NCI-H1930 (cell line): ENCODE measurements around the gene C9orf50.
"Not testable (repeated sequence)": the region's sequence is repeated elsewhere in the genome, so short reads cannot be mapped to it uniquely, and the experiment has no call there.

Experiments
- DNase-seq, 2 experiments: peaks; one replicate each; lab custom pipeline; 2025; lab: John Stamatoyannopoulos, UW

Gene C9orf50

DNA sequence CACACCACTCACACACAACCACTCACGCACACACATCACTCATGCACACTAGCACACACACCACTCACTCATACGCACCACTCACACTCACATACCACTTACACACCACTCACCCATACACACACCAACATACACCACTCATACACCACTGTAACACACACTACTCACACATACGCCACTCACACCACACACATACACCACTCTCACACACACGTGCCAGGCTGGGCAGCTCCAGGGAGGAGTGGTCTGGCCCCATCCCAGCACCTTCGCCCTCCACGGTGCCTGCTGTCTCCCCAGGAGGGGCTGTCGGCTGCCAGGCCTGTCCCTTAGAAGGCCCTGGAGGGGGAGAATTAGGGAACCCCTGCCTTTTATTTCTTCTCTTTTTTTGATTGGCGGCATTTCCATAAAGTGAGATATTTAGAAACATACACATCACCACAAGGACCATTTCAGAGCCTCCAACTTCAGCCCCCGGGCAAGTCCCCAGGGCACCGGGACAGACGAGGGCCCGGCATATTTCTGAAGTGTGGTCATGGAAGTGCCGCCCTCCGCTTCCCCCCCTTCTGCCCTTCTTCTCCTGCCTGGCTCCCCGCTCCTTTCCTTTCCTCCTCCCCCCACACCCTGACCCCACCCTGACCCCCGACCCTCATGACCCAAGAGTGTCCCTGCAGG is 27.3 kb upstream of the C9orf50 start:
- DNase-seq: no peak

DNA sequence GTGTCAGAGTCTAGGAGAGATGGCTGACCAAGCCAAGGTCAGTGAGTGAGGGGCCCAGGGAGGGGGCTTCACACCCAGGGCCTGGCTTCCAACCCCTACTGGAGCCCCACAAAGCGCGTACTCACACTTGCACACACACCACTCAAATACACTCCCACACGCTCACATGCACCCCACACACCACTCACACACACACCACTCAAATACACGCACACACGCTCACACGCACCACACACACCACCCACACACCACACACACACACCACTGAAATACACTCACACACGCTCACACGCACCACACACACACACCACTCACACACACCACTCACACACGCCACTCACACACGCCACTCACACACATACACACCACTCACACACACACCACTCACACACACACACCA is 26.7 kb upstream of the C9orf50 start:
- no peak for DNase-seq

DNA sequence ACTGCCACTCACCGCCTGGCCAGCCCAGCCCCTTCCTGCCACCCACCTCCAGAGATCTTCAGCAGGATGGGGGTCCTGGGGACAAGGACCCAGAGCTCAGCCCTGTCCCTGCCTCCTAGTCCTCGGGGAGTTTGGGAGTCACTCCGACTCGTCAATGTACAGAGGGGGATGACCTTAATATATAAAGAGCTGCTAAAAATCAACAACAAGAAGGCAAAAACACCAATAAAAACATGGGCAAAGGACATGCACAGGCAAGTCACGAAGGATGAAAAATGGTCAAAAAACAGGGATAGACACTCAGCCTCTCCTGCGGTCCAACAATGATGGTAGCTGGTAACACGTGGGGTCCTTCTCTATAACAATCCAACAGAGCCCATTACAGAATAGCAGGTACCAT is 25.8 kb upstream of the C9orf50 start:
- no peak for DNase-seq

DNA sequence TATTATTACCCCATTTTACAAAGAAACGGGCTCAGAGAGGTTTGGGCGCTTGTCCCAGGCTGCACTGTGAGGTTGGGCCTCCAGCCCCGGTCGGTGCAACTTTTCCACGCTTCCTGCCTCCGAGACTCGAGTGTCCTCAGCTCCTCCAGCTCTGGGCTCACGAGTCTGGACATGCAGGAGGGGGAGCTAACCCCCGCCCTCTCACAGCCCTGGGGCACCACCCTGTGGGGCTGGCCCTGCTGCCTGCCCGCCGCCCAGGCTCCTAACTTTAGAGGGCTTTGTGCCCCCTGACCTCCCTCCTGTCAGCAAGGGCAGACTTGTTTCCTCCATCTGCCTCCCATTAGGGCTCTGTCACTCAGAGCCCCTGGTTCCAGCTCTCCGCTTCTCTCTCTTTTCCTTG is 25.4 kb upstream of the C9orf50 start:
- DNase-seq: no peak

DNA sequence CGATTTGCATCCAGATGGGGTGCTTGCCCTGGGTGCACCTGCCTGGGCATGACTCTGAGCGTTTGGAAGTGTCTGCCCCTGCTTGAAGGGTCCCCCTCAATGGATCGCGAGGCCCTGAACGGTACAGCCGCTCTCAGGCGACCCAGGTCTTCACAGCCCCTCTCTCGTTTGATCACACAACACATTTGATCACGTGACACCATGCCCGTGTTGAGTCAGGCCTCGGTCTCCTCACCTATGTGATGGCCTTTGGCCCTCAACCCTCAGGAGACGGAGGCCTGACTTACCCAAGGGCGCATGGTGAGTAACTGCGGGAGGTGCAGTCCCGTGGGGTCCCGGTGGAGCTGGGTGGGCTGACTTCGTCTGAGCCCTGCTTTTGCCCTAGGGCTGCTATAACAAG is 24.0 kb upstream of the C9orf50 start:
- no peak for DNase-seq

DNA sequence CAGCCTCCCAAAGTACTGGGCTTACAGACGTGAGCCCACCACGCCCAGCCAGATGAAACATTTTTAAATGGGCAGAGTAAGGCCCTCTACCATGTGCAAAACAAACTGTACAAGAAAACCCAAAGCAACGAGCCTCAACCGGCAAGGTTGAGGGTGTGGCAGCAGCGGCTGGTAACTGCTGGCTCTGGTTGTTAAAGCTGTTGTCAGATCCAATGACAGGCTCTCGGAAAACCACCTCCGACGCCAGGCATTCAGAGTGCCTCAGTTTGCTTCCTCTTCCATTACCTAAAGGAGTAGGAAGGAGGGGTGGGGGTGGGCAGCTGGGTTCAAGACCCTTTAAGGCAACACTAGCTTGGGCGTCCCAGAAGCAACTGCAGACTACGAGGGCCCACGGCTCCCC is 23.5 kb upstream of the C9orf50 start:
- DNase-seq: no peak

DNA sequence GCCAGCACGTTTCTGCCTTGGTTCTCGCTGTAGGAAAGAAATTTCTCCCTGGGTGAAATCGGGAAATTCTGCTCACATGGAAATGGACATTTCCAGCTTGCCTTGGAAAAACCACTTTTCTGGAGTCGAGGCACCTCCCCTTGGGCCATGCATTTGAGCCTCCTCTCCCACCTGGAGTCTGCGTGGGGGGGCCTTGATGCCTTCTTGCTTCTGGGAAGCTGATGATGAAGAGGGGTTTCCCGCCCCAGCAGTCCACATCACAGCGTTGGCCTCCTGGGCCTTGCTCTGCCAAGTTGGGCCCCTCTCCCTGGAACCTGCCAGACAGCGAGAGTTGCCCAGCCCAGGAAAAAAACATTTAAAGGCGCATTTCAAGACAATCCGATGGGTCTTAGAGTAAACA is 22.8 kb upstream of the C9orf50 start:
- DNase-seq: no peak

DNA sequence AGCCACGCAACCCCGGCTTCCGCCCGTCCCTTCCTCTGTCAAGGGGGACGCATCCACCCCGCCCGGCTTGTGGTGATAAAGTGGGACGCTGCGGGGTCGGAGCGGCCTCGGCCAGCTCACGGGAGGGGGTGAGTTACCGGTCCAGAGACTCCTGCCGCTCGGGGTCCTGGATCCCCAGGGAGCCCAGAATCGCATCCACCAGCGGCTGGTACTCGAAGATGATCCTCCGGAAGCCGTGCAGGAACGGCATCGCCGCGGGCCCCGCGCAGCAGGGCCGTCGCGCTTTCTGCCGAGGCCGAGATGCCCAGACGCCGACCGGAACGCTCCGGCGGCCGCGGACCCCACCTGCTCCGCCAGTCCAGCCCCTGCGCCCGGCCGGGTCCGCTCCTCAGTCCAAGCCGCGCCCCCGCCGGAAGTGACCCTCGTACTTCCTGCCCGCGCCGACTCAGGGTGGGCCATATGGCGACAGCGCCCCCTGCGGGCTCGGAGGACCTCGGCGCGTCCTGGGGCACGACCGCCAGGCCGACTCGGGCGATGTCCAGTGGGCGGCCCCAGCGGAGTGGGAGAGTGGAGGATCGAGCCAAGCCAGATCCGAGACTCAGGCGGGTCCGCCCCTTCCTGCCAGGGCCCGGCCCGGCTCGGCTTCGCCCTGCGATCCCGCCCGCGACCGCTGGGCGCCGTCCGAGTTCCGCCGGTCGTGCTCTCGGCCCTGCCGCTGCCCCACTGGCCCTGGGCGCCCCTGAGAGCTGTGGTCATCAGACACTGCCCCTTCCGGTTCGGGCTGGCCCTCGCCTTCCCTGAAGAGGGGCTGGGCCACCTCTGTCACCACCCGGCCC is 21.1 kb upstream of the C9orf50 start, which contains the start of gene ASB6:
Gene ASB6, minus strand, starts transcription at position 402 of the 836 bp plus-strand sequence. Its CDS starts 152 bp downstream, at position 250.
- DNase-seq: peak; percentile 83 to 91

DNA sequence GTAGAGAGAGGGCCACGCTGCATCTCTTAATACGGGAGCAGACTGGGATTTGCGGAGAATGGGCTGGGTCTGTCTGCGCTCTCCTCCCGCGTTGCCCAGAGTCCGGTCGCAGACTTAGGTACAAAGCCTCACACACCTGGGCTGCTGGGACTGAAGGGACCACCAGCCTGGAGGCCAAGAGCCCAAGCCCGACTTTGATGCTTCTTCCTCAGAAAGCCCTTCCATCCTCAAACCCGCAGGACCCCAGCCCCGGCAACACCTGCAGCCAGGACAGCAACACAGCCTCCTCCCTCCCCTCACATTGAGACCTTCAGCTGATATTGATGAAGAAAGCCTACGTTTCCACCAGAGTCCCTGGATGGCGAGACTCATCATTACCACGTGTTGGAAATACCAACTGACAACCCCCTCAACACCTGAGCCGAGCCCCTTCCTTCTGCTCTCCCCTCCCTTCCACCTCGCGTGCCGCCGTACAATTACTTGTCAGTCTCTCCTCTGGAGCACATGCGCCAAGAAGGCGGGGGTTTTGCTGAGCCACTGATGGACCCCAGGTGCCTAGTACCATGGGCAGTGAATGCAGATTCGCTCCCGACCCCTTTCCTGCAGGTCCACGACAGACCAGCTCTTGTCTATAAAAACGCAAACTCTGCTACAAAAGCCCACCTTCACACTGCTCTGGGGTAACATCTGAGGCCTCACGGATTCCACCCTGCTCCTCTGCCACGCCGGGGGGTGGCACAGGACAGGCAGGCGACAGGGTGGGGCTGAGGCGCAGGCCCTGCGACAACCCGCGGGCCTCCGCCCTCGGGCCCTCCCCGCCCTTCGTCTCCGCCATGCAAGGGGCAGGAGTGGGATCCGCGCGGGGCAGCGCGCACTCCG is 20.2 kb upstream of the C9orf50 start:
- DNase-seq: no peak

DNA sequence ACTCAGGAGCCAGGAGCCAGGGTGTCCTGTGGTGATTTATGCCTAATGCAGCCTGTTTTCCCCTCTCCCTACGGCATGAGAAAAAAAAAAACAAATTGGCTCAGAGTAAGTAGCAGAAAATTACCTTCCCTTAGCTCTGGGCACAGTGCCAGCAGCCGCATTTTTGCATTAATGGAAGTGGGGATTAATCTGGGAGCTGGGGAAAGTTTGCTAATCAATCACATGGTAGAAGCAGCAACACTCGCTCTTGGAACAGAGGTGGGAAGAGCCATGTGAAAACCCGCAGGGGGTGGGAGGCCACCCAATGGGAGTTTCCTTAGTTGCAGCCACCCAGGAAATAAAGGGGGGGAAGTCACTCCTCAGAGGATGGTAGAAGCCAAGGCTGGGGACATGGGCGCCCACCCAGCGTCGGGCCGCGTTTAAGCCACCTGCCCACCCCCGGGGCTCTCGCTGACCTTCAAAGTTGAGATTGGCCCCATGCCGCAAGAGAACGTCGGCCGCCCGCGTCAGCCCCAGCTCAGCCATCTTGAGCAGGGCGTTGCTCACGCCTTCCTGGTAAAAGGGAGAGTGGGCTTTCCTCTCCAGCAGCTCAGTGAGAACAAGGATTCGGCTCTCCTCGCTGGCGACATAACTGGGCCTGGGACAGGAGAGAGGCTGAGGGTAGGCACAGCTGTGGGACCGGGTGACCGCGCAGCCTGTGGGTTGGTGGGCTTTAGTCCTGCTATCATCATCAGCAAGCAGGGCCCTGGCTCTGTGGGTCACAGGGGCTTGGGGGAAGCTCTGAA is 19.4 kb upstream of the C9orf50 start:
- no peak for DNase-seq

DNA sequence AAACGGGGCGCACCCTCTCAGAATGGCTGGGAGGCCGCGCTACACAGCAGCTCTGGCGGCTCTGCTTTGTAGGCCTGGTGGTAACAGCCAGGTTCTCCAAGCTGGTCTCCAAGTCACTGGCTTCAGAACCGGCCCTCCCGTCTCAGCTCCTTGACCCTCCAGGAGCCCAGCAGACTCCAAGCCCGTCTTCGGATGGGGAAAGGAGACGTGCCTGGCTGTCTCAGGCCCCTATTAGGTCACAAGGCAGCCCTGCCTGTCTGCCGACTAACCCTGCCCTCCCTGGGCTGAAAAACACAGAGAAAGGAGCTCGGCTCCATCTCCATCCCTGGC is 18.8 kb upstream of the C9orf50 start:
- no peak for DNase-seq

DNA sequence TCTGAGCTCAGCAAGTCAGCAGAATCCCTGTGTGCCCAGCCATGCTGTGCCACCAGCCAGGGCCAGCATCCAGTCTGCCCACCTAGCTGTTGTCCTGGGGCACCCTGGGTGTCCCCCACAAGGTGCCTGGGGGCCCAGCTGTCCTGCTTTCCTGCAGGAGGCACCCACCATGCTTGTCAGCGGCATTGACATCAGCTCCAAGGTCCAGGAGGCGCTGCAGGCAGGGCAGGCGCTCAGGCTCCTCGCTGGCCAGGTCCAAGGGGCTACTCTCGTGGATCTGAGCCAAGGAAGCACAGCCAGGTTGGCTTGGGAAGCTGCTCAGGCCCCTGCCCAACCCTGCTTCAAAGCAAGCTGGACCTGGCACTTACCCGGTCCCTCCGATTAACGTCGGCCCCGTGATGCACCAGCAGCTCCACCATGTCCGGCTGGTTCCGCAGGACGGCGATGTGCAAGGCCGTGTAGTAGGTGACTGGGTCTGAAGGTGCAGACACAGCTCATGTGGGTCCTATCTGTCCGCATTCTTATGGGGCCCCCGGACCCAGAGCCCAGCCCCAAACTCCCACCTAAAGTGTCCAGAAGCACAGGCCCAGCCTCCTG is 18.2 kb upstream of the C9orf50 start:
- DNase-seq: no peak

DNA sequence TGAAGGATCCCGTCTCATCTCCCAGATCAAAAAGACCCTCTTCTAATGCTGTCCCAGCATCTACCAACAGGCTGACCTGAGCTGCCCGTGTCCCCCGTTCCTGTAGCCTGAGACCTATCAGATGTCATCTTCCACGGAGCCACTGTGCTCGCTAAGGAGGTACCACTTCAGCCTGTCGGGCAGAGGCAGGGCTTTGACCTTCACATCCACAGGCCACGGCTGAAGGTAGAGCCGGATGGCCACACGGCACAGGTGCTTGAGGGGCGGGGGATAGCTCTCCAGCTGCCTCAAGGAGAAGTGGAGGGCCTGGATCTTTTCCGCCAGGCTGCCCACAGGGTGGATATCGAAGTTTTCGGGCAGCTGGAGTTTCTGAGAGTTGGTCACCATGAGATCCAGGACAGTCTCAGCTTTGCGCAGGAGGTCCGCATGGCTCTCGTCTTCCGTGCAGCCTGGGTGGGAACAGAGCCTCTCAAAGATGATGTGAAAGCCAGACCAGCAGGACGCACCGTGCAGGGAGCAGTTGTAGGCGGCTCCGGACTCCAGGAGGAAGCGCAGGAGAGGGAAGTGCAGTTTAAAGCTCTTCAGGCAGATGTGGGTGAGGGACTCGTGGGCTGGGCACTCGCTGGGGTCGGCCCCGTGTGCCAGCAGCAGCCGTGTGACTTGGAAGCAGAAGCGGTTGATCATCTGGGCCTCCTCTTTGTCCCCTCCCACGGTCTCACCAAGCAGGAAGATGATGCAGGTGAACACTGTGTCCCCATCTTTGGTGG is 17.0 kb upstream of the C9orf50 start:
- no peak for DNase-seq

DNA sequence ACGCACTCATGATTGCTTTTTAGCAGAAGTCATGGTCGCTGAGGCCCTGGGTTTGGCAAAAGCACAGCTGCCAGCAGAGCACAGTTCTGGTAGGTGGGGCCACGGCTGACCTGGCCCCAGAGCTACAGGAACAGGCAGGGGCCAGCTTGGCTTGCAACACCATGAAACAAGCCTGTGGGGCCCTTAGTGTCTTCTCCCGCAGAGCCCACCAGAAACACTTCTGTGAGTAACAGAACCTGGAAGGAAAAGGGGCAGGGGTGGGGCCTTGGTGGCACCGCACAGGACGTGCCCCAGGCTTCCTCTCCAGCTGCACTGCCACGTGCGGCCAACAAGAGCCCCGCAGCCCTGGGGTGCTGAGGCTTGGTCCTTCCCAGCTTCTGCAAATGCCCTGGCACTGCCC is 16.2 kb upstream of the C9orf50 start:
- DNase-seq: no peak

DNA sequence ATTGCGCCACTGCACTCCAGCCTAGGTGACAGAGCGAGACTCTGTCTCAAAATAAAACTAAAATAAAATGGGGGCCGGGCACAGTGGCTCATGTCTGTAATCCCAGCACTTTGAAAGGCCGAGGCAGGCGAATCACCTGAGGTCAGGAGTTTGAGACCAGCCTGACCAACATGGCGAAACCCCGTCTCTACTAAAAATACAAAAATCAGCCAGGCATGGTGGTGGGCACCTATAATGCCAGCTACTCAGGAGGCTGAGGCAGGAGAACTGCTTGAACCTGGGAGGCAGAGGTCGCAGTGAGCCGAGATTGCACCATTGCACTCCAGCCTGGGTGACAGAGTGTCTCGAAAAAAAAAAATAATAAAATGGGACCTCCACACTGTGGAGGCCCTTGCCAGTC is 15.4 kb upstream of the C9orf50 start:
- not testable (repeated sequence) for DNase-seq

DNA sequence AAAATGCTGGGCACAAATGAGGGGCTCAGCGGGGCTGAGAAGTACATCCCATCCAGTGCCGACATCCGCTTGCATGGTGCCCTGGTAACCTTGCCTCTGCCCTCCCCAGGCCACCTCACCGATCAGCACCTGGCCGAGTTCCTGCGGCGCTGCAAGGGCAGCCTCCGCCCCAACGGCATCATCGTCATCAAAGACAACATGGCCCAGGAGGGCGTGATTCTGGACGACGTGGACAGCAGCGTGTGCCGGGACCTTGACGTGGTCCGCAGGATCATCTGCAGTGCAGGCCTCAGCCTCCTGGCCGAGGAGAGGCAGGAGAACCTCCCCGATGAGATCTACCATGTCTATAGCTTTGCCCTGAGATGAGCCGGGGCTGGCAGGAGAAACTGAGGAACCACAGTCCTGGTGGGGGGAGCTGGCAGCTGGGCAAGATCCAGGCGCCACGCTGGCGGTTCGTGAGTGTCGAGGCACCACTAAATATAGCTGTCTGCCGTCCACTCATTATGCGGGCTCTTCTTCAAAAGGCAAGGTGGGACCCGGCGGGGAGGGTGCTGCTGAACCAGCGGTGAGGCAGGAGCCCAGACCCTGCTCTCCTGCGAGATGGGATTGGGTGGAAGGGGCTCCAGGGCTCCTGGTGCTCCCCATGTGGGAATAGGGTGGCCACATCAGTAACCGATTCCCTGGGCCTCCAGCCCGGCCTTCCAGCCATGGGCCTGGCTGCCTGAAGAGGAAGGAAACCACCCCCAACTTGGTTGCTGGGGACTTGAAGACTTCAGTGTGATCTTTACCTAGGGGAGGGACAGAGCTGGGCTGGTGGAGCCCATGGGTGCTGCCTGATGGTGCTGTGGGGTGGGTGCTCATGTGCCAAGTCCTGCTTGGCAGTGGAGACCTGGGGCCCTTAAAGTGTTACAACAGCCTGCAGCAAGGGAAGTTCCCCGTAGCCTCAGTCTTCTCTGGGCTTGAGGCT is 14.5 kb upstream of the C9orf50 start:
- DNase-seq: no peak

DNA sequence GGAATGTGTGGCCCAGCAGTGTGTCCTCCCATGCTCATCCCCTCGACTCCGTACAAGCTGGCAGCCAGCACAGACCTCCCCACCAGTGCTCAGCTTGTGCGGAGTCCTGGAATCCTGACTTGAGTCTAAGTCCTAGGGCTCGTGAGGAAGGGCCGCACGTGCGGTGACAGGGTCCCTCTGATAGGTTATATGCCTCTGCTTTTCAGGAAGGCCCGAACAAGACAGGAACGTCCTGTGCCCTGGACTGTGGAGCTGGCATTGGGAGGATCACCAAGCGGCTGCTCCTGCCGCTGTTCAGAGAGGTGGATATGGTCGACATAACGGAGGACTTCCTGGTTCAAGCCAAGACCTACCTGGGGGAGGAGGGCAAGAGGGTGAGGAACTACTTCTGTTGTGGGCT is 12.9 kb upstream of the C9orf50 start:
- DNase-seq: no peak

DNA sequence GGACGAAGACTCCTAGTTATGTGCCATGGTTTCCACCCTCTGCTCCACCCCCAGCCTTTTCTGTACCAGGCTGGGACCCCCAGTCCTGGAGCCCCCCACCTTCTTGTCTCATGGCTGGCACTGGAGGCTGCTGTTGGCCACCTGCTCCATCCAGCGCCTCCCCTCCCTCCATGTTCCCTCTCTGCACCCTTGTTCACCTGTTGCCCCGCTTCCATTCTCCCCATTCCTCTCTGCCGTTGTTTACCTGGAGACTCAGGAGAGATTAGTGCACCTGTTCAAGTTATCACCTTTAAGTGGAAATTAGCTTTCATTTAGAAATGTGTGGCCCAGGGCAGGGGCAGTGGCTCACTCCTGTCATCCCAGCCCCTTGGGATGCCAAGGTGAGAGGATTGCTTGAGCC is 12.3 kb upstream of the C9orf50 start:
- no peak for DNase-seq

DNA sequence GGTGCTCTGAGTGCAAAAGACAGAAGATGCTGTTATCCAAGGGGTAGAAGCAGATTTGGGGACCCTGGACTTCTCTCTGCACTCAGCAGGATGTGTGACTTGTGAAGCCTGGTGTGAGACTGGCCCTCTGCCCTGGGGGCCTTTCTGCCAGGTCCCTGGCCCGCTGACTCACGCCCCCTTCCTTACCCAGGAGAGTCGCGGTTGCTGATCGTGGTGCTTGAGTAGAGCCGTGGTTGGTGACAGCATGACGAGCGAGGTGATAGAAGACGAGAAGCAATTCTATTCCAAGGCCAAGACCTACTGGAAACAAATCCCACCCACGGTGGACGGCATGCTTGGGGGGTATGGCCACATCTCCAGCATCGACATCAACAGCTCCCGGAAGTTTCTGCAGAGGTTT is 11.6 kb upstream of the C9orf50 start:
- DNase-seq: no peak
